HG03342 (cell line): ENCODE data around the gene KIF1A.
"Not testable (repeated sequence)": the region's sequence is repeated elsewhere in the genome, so short reads cannot be mapped to it uniquely, and the experiment has no call there.

Experiments
- ATAC-seq: cut with Tn5 transposase; IDR thresholded peaks from one replicate; pipeline ENCODE4 v1.9.1; 2021; ENCODE audit warnings: mild to moderate bottlenecking, moderate library complexity; ENCODE audit not compliant: unreplicated experiment

The KIF1A gene

DNA sequence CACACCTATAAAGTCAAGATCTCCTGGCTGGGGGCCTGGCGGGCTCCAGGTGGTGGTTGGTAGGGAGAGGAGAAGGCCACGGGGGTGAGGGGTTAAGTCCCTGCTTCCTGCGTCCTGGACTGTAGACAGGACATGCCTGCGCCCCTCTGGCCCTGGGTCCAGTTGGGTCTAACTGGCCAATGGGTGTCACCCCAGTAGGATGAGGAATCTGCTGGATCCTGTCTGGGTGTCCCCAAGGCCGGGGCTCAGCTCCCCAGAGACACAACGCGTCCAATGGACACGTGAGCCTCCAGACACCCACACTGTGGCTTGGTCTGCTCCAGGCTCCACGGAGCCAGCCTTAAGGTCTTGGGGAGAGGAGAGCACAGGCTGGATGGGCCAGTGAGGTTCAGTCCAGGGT, 108.7 kb downstream of the KIF1A start:
- ATAC-seq, result no peak

DNA sequence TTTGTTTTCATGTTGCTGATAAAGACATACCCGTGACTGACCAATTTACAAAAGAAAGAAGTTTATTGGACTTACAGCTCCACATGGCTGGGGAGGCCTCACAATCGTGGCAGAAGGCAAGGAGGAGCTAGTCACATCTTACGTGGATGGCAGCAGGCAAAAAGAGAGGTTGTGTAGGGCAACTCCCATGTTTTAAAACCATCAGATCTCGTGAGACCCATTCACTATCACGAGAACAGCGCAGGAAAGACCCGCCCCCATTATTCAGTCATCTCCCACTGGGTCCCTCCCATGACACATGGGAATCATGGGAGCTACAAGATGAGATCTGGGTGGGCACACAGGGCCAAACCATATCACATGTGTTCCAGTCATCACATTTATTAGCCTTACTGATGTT, 111.6 kb downstream of the KIF1A start:
- no peak for ATAC-seq

DNA sequence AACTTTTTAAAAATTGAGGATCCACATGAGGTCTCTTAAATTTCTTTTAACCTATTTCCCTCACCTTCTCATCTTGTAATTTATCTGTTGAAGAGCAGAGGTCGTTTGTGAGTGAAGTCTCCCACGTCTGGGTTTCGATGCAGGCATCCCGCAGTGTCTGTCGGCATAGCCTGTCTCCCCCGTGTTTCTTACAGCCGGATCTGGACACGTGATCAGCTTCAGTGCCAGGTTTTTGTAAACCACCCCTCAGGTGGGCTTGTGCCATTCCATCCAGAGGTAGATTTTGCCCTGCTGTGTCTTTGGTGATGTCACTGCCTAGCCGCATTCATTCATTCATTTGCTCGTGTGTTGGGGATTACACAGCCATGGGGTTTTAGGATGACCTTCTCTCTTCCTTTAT, 112.2 kb downstream of the KIF1A start:
- no peak for ATAC-seq

DNA sequence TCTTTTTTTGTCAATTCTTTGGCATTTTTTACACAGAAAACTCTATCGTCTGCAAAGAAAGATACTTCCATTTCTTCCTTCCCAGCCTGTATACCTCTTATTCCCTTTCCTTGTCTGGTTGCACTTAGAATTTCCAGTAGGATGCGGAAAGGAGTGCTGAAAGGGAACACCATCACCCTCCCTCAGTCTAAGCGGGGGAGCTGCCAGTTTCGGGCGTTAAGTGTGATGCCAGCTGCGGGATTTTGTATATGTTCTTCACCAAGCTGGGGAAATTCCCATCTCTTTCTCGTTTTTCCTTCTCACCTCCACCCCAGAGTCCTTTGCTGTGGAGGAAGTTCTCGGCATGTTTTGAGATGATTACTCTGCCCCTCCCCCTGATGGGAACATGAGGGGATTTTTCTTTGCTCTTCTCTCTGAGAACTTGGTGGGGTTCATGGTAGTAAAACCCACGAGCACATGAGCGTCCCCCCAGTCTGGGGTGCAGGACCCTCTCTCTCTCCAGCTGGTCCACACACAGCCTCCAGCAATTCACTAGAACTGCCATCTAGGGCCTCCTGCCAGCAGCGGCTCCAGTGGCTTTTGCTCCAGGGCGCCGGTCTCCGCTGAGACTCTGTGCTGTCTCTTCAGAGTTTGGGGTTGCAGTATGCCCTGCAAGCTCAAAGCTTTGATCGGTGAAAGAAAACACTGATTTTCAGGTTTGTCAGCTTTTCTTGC, 112.8 kb downstream of the KIF1A start:
- ATAC-seq, result no peak

DNA sequence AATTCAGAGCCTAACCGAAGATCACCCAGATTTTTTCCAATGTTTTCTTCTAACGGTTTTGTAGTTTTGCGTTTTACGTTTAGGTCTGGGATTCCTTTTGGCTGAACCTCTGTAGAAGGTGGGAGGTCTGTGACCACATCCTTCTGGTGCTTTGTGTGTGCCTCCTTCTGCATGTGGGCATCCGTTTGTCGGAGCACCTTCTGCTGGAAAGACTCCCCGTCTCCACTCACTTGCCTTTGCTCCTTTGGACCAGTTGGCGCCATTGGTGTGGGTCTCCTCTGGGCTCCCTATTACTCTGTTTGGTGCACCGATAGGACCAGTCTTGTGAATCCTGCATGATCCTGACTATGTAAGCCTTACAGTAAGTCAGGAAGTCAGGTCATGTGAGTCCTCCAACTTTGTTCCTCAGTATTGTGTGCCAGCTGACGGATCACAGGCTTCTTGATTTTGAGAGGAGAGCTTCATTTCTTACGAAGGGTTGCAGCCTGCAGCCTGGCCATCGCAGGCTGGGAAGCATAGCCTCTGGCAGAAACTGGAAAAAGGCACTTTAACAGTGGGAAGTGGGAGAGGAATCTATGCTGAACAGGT, 114.7 kb downstream of the KIF1A start:
- no peak for ATAC-seq

DNA sequence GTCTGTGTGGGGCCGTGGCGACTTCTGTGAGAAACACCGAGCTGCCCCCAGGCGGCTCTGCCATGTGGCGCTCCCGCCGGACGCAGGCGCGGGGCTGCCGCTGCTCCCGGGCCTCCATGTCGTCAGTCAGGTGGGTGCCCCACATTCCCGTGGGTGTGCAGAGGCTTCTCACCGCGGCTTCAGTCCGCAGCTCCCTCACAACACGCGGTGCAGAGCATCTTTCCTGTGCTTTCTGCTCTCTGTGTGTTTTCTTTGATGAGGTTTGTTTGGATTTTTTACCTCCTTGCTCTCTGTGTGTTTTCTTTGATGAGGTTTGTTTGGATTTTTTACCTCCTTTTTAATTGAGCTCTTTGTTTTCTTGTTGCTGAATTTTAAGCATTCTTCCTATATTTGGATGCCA, 115.4 kb downstream of the KIF1A start:
- no peak for ATAC-seq

DNA sequence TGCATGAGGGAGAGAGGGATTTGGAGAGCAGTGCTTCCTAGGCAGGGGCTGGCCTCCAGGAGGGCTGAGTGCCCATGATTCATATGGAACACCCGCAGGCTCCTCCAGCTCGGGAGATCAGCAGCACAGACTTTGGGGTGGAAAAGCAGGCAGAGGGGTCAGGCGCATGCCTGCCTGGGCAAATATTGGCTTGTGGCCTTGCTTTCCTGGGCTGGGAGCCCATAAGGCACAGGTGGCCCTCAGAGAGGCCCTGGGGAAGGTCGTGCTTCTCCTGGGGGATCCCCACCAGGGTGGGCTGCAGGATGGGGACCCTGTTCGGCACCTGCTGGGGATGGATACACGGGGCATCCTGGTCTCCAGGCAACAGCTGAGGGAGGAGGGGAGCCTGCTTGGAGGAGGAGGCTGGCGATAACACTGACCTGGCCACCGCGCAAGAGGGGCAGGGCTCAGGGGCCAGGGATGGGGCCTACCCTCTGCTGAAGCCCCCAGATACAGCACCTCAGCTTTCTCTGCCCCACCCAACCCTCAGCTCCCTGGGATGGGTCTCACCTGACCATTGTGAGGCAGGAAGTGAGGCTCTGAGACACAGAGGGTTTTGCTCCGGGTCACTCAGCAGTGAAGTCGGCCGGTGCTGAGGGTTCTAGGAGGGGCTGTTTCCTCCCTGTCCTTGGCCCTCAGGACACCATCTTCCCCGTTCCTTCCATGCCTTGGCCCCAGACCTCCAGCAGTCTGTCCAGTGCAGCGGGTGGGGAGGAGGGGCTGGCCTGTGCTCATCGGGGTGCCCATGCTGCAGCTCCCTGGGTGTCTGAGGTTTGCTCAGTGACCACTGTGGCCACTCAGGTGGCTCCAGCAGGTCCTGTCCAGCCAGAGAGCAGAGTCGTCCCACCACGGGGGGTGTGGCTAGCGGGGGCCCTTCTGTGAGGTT, 116.3 kb downstream of the KIF1A start:
- no peak for ATAC-seq

DNA sequence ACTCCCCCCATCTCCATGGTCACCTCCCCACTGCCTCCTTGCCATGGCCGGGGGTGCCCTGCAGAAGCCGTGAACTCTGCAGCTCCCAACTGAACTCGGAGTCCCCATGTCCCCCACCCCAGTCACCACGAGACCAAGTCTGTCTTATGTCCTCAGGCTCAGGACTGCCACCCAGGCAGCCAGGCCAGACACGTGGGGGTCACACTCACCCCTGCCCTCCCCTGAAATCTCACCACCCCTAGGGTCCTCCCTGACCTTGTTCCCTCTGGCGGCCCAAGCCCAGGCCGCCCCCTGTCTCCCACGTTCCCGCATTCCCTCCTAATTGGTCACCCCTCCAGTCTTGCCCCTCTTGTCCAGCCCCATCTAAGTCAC, 117.4 kb downstream of the KIF1A start:
- ATAC-seq, result no peak

DNA sequence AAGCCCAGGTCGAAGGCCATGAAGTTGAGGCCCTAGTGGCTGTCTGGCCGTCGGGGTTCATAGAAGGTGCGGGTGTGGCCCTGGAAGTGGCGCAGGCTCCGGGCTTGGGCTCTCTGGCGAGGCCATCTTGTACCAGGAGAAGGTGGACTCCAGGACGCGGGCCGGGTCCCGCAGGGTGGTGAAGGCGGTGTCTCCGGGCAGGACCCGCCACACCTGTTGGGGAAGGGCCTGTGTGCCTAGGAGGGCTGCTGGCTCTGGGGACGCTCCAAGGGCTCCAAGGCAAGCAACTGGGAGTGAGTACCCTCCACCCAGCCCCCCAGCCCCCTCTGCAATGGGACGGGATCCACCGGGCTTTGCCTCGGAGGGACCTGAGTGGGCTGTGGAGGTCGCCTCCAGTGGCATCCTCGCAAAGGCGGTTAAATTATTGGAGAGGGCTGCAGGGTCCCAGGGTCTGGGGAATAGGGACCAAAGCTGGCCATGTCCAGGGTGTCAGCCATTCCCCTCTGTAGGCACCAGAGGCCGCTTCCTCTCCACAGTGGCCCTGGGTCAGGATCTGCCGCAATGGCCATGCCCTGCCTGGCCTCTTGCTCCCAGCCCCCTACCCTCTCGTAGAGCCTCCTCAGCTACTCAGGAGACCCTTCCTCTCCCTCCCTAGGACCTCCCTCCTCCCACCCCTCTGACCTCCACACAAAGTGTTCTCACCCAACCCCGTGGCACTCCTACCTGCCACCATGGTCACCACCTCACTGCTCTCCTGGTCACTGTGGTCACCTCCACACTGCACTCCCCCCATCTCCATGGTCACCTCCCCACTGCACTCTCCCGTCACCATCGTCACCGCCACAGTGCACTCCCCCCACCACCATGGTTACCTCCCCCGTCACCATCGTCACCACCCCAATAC, 118.0 kb downstream of the KIF1A start:
- ATAC-seq, result no peak

DNA sequence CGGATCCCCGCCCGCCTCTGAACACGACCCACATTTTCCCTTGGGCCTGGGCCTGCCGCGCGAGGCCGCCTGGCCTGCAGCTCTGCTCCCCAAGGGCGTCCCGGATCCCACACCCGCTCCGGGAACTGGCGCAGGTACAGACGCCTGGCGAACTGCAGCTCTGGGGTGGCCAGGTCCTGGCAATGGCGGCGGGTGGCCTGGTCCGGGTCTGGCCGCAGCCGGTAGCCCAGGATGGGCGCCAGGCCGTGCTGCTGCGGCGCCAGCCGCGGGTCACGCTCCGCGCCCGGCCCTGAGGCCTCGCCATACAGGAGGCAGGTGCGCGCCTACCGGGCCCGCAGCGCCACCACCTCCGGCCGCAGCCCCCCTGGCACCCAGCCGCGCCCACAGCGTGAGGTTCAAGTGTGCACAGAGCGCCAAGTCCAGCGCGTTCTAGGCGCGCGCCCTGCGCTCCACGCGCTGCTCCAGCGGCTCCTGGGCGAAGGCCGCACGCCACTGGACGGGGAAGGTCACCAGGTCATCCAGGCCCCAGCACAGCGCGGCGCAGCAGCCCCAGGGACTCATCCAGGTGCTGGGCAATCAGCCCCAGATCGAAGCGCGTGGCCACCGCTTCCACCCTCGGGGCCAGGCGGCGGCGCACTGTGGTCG, 118.8 kb downstream of the KIF1A start:
- ATAC-seq, result no peak

DNA sequence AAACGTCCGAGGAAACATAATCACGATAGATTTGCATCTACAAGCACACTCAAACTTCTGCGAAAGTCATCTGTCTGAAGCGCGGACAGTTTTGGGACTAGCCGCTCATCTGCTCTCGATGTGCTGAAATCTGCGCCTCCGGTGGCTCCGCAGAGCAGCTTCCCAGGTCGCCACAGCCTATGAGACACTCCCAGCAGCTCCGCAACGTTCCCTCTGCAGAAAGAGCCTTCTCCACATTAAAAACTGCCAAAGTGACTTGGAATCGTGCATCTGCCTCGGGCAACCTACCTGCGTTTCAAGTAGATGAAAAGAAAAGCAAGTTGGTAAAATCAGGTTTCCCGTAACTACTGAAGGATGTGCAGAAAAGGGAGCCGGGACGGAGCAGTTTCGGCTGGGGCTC, 119.4 kb downstream of the KIF1A start:
- not testable (repeated sequence) for ATAC-seq

DNA sequence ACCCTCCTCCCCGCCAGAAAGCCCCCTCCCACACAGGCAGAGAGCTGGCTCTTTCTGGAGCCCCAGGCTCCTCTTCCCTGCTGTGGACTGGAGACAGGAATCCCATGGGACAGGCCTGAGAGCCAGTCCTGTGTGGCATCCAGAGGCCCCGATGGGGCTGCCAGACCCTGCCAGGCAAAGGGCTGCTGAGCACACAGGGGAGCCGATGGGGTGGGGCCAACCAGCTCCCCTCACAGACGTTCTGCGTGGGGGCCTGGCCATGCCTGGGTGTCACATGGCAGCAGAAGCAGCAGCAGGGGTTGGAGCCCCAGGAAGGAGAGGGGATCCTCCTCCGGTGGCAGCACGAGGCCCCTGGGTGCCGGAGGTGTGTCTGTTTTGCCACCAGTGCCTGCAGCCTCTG, 120.2 kb downstream of the KIF1A start:
- not testable (repeated sequence) for ATAC-seq

DNA sequence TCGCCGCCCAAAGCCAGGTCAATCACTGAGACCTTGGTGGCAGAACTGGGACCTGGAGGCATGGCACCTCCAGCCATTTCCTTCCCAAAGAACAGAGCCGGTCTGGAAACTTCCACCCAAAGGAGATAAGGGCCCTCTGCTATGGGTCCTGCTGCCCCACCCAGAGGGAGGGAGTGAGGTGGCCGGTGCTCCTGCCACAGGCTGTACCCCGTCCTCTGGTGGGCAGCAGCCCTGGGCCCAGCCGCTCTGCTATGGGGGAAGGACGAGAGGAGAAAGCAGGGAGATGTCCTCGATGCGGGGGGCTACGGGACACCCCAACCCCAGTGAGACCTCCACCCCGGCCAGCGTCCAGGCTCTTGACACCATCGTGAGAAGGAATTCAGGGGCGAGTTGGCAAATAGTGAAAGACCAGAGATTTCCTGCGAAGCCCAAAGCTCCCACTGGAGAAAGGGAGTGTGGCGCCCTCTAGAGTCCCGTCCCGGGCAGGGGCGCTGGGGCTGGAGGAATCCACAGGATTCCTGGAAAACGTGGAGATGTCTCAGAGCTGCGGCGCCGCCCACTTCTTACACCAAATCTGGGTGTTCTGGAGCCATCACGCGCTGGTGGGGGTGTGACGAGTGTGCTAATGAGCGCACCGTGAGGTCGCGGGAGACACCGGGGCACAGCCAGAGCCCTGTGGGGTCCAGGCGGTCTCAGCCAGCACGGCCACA, 121.0 kb downstream of the KIF1A start:
- ATAC-seq, result not testable (repeated sequence)

DNA sequence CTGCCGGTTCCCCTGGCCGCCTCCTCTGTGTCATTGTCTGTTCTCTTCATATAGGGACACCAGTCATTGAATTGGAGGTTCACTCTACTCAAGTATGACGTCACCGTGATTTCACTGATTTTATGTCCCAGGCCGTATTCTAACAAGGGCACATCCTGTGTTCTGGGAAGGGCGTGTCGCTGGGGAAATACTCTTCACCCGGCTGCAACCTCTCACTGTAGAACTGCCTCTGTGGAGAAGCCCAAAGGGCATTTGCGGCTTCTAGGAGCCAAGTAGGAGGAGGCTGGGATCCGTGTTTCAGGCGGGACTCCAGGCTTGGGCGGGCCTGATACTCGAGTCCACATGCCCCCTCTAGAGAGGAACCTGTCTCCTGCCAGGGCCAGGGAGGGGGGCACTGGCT, 123.5 kb downstream of the KIF1A start:
- ATAC-seq, result not testable (repeated sequence)

DNA sequence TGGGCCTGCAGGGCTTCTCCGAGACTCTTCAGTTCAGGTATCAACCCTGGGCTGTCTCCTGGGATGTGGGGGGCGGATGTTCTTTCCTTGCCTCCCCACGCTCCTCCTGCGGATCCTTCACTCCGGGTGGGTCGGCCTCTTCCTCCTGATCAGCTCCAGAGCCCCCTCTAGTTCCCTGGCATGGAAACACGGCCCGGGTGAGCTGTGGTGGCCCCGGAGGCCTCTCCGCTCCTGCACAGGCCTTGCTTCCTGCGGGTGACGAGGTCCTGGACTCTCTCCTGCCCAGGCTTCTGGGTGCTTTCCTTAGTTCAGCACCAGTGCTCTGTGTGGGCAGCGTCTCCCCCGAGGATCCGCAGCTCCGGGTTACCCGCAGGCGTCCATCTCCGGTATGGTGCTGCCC, 124.4 kb downstream of the KIF1A start:
- ATAC-seq, result not testable (repeated sequence)

DNA sequence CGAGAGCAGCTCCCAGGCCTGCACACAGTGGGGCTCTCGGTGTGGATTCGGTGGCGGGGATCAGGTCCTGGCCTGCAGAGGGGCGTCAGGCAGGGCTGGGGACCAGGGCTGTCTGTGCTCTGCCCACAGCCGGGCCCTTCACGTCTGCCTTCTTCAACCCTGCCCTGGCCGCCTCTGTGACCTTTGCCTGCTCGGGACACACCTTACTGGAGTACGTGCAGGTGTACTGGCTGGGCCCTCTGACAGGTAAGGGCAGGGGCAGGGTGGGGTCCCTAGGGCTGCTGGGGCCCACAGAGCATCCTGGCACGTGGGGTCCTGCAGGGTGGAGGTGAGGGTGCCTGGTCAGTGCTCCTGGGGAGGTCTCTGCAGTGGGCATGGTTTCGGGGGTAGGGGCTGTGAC, 125.7 kb downstream of the KIF1A start:
- not testable (repeated sequence) for ATAC-seq

DNA sequence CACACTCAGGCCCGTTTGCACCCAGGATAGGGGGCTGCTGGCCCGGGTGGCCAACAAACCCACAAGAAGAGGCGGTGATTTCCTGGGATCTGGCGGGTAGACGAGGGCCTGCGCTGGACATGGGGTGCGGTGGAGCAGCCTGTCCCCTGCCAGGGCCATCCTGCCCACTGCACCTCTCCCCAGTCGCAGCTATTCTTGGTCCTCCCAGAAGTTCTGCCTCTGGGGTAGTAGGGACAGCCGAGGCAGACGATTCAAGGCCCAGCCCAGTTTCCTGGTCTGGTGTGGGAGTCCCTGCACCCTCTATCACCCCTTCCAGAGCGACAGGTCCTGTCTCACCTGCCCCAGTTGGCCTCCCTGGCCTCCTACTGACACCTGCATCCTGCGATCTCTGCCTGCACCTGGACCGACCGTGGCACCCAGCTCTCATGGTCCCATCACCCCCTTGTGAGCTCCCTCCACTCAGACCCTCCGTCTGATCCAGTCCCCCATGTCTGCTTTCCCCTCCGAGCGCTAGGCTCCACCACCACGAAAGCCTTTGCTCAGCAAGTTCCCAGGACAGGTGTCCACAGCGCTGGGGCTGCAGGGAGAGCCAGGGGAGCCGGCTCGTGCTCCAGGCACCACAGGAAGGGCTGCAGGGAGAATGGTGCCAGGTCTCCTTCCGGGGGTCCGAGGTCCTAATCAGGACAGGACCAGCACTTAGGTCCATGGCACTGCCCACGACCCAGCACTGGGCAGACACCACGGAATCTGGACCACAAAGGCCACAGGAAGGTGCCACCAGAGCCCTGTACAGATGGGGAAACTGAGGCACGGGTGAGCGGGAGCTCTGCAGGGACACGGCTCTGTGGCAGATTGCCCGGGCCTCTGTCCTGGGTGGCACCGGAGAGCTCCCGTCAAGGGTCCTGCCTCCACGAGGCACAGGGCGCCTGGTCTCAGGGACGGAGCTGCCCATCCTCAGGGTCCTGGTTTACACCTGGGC, 127.1 kb downstream of the KIF1A start:
- ATAC-seq, result not testable (repeated sequence)

DNA sequence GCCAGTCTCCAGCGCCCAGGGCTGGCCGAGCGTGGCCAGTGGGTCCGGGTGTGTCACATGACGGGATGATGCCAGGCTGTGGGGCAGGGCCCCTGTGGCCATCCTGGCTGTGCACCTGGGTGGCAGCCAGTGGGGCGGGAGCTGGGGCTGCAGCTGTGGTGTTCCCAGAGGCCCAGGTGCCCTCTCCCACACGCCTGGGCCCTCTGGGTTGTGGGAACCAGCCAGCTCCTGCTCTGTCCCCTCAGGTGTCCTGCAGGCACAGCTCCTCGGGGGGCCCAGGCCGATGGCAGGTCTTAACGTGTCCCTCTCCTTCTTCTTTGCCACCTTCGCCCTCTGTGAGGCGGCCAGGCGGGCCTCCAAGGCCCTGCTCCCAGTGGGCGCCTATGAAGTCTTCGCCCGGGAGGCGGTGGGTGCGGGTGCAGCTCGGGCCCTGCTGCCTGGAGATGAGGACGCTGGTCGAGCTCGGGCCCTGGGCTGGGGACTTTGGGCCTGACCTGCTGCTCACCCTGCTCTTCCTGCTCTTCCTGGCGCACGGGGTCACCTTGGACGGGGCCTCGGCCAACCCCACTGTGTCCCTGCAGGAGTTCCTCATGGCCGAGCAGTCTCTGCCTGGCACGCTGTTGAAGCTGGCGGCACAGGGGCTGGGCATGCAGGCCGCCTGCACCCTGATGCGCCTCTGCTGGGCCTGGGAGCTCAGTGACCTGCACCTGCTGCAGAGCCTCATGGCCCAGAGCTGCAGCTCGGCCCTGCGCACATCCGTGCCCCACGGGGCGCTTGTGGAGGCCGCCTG, 128.2 kb downstream of the KIF1A start, which contains the start of gene AQP12A:
AQP12A (plus strand) TSS at position 236 of the 790 bp plus-strand sequence; CDS start at position 284, 48 bp downstream.
- ATAC-seq, result not testable (repeated sequence)
